SU-DHL-6 (cell line): ENCODE data around the gene PDLIM7.

ENCODE experiments used
- CTCF ChIP-seq: fragments of 200-600 bp; sonication (generic); IDR thresholded peaks from one replicate; pipeline ENCODE4 v1.5.1; 2017; ENCODE audit warnings: antibody characterized with exemption, mild to moderate bottlenecking, low read length, moderate library complexity; ENCODE audit not compliant: insufficient read depth, poor library complexity, severe bottlenecking
- EZH2phosphoT487 ChIP-seq: fragments of 200-600 bp; sonication (generic), shearing (Covaris generic); conservative IDR thresholded peaks from 2 replicates; pipeline ENCODE4 v1.6.1; 2018; ENCODE audit warnings: mild to moderate bottlenecking, antibody characterized with exemption, low read length, moderate library complexity, mixed read lengths

- peak; percentile 90 for TF ChIP-seq CTCF
- TF ChIP-seq EZH2phosphoT487 = no peak
These were observed 41.5 kb downstream of the PDLIM7 start for GRCh38 chr5:177455661-177456590.
